ENCODE data around the gene TP53TG5.

DNA sequence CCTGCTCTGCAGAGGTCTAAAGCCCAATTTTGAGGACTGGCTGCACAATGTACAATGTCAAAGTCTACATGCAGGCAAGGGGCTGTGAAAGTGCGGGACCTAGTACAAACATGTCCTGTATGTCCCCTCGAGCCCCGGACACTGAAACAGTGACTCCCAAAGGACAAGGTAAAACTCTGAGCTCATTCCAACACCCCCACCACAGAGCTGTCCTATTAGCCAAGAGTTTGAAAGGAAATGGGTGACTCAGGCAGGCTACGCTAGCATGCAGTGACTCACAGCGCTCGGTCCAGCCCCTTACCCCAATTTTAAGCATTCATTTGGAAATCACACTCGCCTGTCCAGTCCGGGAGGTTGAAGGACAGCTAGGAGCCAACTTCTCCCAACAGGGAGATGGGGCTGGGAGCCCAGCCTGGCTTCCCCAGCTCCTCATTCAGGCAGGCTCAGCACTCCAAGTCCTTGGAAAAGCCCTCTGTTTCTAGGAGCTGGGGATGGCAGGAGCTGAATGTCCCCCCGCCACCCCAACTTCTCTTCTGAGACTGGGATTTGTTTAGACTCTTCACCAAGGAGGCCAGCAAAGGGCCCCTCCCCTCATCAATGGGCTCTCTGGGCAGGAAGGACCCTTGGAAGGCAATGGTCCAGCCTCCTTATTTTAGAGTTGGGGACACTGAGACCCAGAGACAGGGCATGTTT lies 33.8 kb downstream of the TP53TG5 start:
- TF ChIP-seq, protein P1, sequence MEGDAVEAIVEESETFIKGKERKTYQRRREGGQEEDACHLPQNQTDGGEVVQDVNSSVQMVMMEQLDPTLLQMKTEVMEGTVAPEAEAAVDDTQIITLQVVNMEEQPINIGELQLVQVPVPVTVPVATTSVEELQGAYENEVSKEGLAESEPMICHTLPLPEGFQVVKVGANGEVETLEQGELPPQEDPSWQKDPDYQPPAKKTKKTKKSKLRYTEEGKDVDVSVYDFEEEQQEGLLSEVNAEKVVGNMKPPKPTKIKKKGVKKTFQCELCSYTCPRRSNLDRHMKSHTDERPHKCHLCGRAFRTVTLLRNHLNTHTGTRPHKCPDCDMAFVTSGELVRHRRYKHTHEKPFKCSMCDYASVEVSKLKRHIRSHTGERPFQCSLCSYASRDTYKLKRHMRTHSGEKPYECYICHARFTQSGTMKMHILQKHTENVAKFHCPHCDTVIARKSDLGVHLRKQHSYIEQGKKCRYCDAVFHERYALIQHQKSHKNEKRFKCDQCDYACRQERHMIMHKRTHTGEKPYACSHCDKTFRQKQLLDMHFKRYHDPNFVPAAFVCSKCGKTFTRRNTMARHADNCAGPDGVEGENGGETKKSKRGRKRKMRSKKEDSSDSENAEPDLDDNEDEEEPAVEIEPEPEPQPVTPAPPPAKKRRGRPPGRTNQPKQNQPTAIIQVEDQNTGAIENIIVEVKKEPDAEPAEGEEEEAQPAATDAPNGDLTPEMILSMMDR (conservative IDR thresholded peaks at IDR 0.05 in 1 of 2, IDR thresholded peaks at IDR 0.05 in 1 of 2; ENCODE audit: low read depth in 1 of 2, low read length in 2 of 2), result no peak
- no peak for TF ChIP-seq EZH2 (IDR thresholded peaks at IDR 0.05; ENCODE audit: low read length, missing control alignments)

All from fibroblast of lung (primary cell).